ENCODE measurements around the gene HFM1.
"Not testable (repeated sequence)": the region's sequence is repeated elsewhere in the genome, so short reads cannot be mapped to it uniquely, and the experiment has no call there.

Gene HFM1

DNA sequence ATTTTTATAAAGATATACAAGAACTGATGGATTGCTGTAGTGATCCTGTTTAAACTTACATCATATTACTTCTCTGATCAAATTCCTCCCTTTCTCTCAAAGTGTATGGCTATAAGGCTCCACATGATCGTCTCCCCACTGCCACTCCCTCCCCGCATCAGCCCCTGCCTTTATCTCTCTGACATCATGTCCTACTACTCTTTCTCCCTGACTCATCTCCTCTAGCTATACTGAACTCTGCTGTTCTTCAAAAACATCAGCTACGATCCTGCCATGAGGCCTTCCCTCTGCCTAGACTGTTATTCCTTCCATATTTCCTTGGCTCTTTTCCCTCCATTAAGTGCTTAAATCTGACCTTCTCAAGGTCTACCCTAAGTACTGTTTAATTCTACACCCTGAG is 22.8 kb downstream of the HFM1 start:
- no peaks in the 10 kb centered on the region for H3K4me1 ChIP-seq (ENCODE audit: control insufficient read depth, low read length)
- H3K4me3 ChIP-seq (ENCODE audit: low read length), result no peak overlapping the region
- no peaks in the 10 kb centered on the region for H3K9me3 ChIP-seq (ENCODE audit: control insufficient read depth, insufficient read depth, low read length)
- no peaks in the 10 kb centered on the region for H3K79me2 ChIP-seq (ENCODE audit: control insufficient read depth, low read length)
- no peaks in the 10 kb centered on the region for H3F3A ChIP-seq (ENCODE audit: control insufficient read depth, insufficient read depth)
- no peak for TF ChIP-seq CTCF (IDR thresholded peaks at IDR 0.05; ENCODE audit: low read depth, low read length, poor library complexity, severe bottlenecking)
- TF ChIP-seq EZH2phosphoT487 (IDR thresholded peaks at IDR 0.05; ENCODE audit: borderline replicate concordance, low read length), result no peak
- no peaks in the 10 kb centered on the region for H3K36me3 ChIP-seq (ENCODE audit: control insufficient read depth, low read length)
- H3K27ac ChIP-seq (ENCODE audit: low read depth, low read length), result no peak overlapping the region
- H4K20me1 ChIP-seq (ENCODE audit: control insufficient read depth, insufficient read depth, low read depth, low read length), result no peaks in the 10 kb centered on the region
- no peaks in the 10 kb centered on the region for H3K9me2 ChIP-seq (replicated peaks; ENCODE audit: control insufficient read depth, low read length)
- H3K27me3 ChIP-seq (ENCODE audit: control insufficient read depth, low read length), result no peaks in the 10 kb centered on the region
- H3K4me2 ChIP-seq (ENCODE audit: low read length), result no peak overlapping the region

- no peaks in the 10 kb centered on the region for H3K9me2 ChIP-seq (replicated peaks; ENCODE audit: control insufficient read depth, low read length)
- H3K27ac ChIP-seq (ENCODE audit: low read depth, low read length), result no peak overlapping the region
- no peaks in the 10 kb centered on the region for H3K27me3 ChIP-seq (ENCODE audit: control insufficient read depth, low read length)
- H3K4me1 ChIP-seq (ENCODE audit: control insufficient read depth, low read length), result no peaks in the 10 kb centered on the region
- H3K36me3 ChIP-seq (ENCODE audit: control insufficient read depth, low read length), result no peaks in the 10 kb centered on the region
- H3F3A ChIP-seq (ENCODE audit: control insufficient read depth, insufficient read depth), result no peaks in the 10 kb centered on the region
- H3K4me3 ChIP-seq (ENCODE audit: low read length), result no peak overlapping the region
- H4K20me1 ChIP-seq (ENCODE audit: control insufficient read depth, insufficient read depth, low read depth, low read length), result no peaks in the 10 kb centered on the region
- no peak overlapping the region for H3K4me2 ChIP-seq (ENCODE audit: low read length)
- H3K9me3 ChIP-seq (ENCODE audit: control insufficient read depth, insufficient read depth, low read length), result no peaks in the 10 kb centered on the region
- no peak for TF ChIP-seq EZH2phosphoT487 (IDR thresholded peaks at IDR 0.05; ENCODE audit: borderline replicate concordance, low read length)
- no peak for TF ChIP-seq CTCF (IDR thresholded peaks at IDR 0.05; ENCODE audit: low read depth, low read length, poor library complexity, severe bottlenecking)
- no peaks in the 10 kb centered on the region for H3K79me2 ChIP-seq (ENCODE audit: control insufficient read depth, low read length)
Observed at GRCh38 chr1:91374086-91374485, 30.6 kb downstream of the HFM1 start.

DNA sequence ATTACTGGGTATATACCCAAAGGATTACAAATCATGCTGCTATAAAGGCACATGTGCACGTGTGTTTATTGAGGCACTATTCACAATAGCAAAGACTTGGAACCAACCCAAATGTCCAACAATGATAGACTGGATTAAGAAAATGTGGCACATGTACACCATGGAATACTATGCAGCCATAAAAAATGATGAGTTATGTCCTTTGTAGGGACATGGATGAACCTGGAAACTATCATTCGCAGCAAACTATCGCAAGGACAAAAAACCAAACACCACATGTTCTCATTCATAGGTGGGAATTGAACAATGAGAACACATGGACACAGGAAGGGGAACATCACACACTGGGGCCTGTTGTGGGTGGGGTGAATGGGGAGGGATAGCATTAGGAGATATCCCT is 32.4 kb downstream of the HFM1 start:
- H3F3A ChIP-seq (ENCODE audit: control insufficient read depth, insufficient read depth); H3K27me3 ChIP-seq (ENCODE audit: control insufficient read depth, low read length); H3K79me2 ChIP-seq (ENCODE audit: control insufficient read depth, low read length); H3K9me3 ChIP-seq (ENCODE audit: control insufficient read depth, insufficient read depth, low read length); H3K9me2 ChIP-seq (replicated peaks; ENCODE audit: control insufficient read depth, low read length); H3K4me1 ChIP-seq (ENCODE audit: control insufficient read depth, low read length); H3K4me3 ChIP-seq (ENCODE audit: low read length); H3K4me2 ChIP-seq (ENCODE audit: low read length); H3K36me3 ChIP-seq (ENCODE audit: control insufficient read depth, low read length); H4K20me1 ChIP-seq (ENCODE audit: control insufficient read depth, insufficient read depth, low read depth, low read length); H3K27ac ChIP-seq (ENCODE audit: low read depth, low read length): not testable (repeated sequence)

- H3K27ac ChIP-seq (ENCODE audit: low read depth, low read length), result no peak overlapping the region
- H3K4me2 ChIP-seq (ENCODE audit: low read length), result no peak overlapping the region
- no peaks in the 10 kb centered on the region for H3K4me1 ChIP-seq (ENCODE audit: control insufficient read depth, low read length)
- H3K9me3 ChIP-seq (ENCODE audit: control insufficient read depth, insufficient read depth, low read length), result no peaks in the 10 kb centered on the region
- no peaks in the 10 kb centered on the region for H3K36me3 ChIP-seq (ENCODE audit: control insufficient read depth, low read length)
- no peaks in the 10 kb centered on the region for H4K20me1 ChIP-seq (ENCODE audit: control insufficient read depth, insufficient read depth, low read depth, low read length)
- H3K9me2 ChIP-seq (replicated peaks; ENCODE audit: control insufficient read depth, low read length), result no peaks in the 10 kb centered on the region
- no peaks in the 10 kb centered on the region for H3K27me3 ChIP-seq (ENCODE audit: control insufficient read depth, low read length)
- no peaks in the 10 kb centered on the region for H3F3A ChIP-seq (ENCODE audit: control insufficient read depth, insufficient read depth)
- no peaks in the 10 kb centered on the region for H3K79me2 ChIP-seq (ENCODE audit: control insufficient read depth, low read length)
- TF ChIP-seq EZH2phosphoT487 (IDR thresholded peaks at IDR 0.05; ENCODE audit: borderline replicate concordance, low read length), result no peak
- no peak for TF ChIP-seq CTCF (IDR thresholded peaks at IDR 0.05; ENCODE audit: low read depth, low read length, poor library complexity, severe bottlenecking)
- H3K4me3 ChIP-seq (ENCODE audit: low read length), result no peak overlapping the region
Observed at GRCh38 chr1:91349524-91349923, 55.1 kb downstream of the HFM1 start.

Data from DOHH2 (cell line).